GM18861 (cell line): ENCODE results near the gene EMC1.
"Not testable (repeated sequence)": the region's sequence is repeated elsewhere in the genome, so short reads cannot be mapped to it uniquely, and the experiment has no call there.

Experiments
- ATAC-seq: cut with Tn5 transposase; IDR thresholded peaks from one replicate; pipeline ENCODE4 v1.9.1; 2021; ENCODE audit not compliant: unreplicated experiment

EMC1 gene

GRCh38 chr1:19196331-19196730 is 55.0 kb downstream of the EMC1 start:
- ATAC-seq = no peak

DNA sequence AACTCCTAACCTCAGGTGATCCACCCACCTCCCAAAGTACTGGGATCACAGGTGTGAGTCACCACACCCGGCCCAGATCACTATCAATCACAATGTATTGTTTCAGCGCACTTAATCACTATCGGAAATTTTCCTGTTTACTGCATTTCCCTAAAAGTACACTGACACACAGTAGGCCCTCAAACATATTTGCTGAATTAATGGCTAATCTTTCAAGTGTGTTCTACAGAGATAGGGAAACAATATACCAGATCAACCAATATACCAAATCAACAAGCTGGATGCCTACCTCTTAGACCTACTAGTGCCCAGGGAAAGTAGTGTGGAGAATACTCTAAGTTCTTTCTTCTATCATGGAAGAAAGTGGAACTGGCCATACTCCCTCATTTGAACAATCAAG is 58.3 kb downstream of the EMC1 start:
- ATAC-seq = no peak

DNA sequence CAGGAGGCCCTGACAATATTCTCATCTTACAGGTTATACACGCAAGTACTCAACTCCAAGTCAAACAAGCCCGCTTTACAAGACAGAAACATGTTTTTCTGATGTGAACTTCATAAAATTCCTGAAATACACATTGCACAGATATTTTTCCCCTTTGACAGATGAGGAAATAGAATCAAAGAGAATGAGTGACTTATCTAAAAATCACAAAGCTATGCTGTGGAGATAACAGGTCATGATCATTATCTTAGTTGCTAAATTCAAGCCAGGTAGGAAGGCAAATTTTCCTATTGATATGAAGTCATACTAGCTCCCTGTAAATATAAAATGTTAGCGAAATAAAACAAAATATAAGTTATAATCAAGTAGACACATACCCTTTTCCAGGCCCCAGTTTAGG is 59.5 kb downstream of the EMC1 start:
- ATAC-seq = no peak

DNA sequence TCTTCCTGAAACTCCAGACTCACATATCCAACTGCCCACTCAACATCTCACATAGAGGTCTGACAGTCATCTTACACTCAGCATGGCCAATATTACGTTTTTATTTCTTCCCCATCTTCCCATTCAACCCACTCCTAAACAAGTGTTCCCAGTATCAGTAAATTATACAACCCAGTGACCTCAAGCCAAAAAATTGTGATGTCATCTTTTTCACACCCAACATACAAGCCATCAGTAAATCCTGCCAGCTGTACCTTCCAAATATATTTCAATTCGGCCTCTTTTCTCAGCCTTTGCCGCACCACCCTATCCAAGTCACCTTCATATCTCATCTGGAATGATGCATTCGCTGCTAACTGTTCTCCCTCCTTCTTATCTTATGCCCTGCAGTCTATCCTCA is 60.9 kb downstream of the EMC1 start:
- ATAC-seq = no peak

DNA sequence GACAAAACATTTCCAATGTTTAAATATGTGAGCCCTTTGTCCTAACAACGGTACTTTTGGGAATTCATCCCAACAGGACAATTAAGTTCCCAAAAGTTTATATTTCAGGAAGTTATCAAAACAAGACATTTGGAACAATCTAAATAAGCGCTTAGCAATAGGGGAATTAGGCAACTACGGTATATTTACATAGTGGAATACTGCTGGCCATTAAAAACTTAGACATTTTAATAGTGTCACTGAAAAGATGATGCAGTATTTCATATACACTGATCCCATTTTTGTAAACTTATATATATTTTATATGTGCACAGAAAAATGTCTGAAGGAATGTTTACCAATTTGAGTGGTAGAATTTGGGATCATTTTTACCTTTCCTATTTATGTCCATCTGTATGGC is 62.1 kb downstream of the EMC1 start:
- no peak for ATAC-seq

DNA sequence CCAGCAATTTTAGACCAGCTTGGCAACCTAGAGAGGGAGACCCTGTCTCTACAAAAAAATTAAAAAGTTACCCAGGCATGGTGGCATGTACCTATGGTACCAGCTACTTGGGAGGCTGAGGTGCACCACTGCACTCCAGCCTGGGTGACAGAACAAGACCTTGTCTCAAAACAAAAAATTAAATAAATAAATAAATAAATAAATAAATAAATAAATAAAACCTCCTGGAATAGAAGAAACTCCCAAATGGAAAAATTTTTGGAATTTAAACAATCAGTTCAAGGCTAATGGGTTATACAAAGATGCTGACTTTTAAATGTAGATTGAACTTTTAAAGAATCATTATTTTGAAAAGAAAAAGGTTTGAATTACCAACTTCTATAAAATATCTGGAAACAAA is 63.5 kb downstream of the EMC1 start:
- no peak for ATAC-seq

- no peak for ATAC-seq
Observed at GRCh38 chr1:19186001-19186400, 65.3 kb downstream of the EMC1 start.

GRCh38 chr1:19182223-19182622 is 69.1 kb downstream of the EMC1 start:
- no peak for ATAC-seq

DNA sequence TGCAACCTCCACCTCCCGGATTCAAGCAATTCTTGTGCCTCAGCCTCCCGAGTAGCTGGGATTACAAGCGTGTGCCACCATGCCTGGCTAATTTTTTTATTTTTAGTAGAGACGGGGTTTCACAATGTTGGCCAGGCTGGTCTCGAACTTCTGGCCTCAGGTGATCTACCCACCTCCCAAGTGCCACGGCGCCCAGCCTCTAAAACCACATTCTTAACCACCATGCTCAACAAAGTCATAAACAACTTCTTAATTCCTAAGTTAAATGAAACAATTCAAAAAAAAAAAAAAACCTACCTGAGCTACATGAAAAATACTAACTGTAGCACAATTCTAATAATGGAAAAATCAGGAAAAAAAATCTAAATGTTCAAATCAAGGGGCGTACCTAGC is 71.1 kb downstream of the EMC1 start:
- not testable (repeated sequence) for ATAC-seq

DNA sequence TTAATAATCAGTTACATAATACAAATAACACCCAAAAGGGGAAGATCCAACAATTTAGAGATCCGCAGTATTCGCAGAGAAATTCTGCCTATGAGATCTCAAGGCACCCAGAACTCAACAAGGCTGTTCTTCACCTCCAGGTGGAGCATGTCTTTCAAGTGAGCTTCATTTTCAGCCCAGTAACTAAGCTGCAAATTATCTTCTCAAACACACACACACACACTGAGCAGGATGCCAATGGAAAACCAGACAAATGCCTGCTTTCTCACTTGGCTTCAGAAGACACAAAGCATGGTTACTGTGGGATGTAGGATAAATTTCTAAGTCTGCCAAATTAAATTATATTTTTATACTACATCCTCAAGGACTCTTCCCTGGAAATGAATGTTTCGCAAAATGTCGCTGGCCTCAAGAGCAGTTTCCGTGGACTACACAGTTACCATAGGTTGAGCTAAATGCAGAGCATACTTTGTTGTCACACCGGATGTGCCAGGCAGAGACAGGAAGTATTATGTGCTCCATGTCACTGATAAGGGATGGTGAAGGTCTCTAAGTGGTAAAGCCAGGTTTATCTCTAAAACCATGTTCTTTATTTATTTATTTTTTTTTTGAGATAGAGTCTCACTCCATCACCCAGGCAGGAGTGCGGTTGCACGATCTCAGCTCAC is 71.6 kb downstream of the EMC1 start:
- ATAC-seq = no peak

GRCh38 chr1:19178734-19179398 is 72.5 kb downstream of the EMC1 start:
- no peak for ATAC-seq

GRCh38 chr1:19177811-19178210 is 73.5 kb downstream of the EMC1 start:
- ATAC-seq = no peak

DNA sequence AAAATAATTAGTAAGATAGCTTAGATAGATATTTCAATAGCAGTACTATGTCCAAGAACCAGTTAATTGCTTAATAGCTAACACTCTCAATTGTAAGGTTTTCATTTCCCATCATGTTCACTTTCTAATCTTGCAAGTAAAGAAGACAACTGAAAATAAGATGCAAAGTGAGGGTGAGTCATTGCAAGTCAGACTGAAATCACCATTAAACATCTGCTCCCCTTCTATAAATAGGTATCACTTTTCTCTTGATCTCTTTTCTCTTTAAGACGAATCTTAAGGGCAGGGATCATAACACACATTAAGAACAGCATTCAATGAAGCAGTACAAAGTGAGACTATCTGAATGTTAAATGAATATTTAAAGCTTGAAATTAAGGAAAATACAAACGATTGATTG is 81.7 kb downstream of the EMC1 start:
- ATAC-seq = peak; percentile 62

GRCh38 chr1:19167140-19167539 is 84.2 kb downstream of the EMC1 start:
- no peak for ATAC-seq

DNA sequence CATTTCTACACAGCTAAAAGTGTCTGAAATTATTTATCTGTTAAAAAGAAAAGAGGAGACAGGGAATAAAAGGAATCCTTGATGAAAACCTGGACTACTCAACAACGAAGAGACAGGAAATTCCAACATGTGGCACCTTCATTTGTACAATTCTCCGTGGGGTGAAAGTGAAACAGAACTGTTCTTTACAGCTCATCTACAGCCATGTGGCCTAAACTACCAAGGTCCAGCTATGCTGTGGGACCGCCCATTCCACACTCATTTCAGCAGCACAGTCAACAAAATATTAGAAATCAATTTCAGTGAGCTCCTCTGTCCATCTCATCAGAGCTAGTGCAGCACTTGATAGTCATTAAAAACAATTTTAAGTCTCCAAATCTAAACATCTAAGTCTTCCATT is 85.3 kb downstream of the EMC1 start:
- no peak for ATAC-seq
